Tibial artery (tissue), 4 donors: ENCODE results near the gene EFEMP2.

Experiments
- DNase-seq, 2 donors: peaks; one replicate each; pipeline ENCODE4 v3.0.0-alpha.2; 2019
- H3K27ac ChIP-seq, 2 donors: fragments of 200-600 bp; sonication (generic) in 1 of 2; 1 replicate in 1 of 2; 2 replicates in 1 of 2; pipeline ENCODE4 v1.5.1; 2018 to 2019; ENCODE audit warnings: mild to moderate bottlenecking in 1 of 2
- H3K27me3 ChIP-seq, 2 donors: fragments of 200-600 bp; sonication (generic) in 1 of 2; one replicate each; pipeline versions ENCODE4 v1.5.1 to v1.6.0; 2016 to 2019
- H3K36me3 ChIP-seq, 3 donors: fragments of 200-600 bp; sonication (generic) in 2 of 3; one replicate each; pipeline ENCODE4 v1.5.1; 2016 to 2019; ENCODE audit warnings: mild to moderate bottlenecking in 2 of 3
- H3K4me1 ChIP-seq, 4 donors: fragments of 200-600 bp; sonication (generic) in 2 of 4; 1 replicate in 3 of 4; 2 replicates in 1 of 4; pipeline ENCODE4 v1.5.1; 2016 to 2019
- H3K4me3 ChIP-seq, 2 donors: fragments of 200-600 bp; sonication (generic) in 1 of 2; 1 replicate in 1 of 2; 2 replicates in 1 of 2; pipeline ENCODE4 v1.5.1; 2018 to 2019; ENCODE audit warnings: mild to moderate bottlenecking in 2 of 2
- H3K9me3 ChIP-seq, 3 donors: fragments of 200-600 bp; sonication (generic) in 1 of 3; one replicate each; pipeline ENCODE4 v1.5.1; 2016 to 2019
- CTCF ChIP-seq, 2 experiments: fragments of 200-600 bp in 1 of 2; fragments of 450-650 bp in 1 of 2; IDR thresholded peaks; one replicate each; pipeline ENCODE4 v1.5.1; 2017 to 2019; ENCODE audit warnings: antibody characterized with exemption in 2 of 2, mild to moderate bottlenecking in 1 of 2, moderate library complexity in 1 of 2
- intact Hi-C: fragments of 100-400 bp; cut with DNase I; formaldehyde crosslinking; loops from one replicate; pipeline ENCODE4 v1.15.0; 2023; ENCODE audit warnings: low total_unique reads

EFEMP2 gene

GRCh38 chr11:65880844-65881421 is 8.3 kb upstream of the EFEMP2 start:
- H3K4me1 ChIP-seq = peaks cover 0 to 10% (median 4%) of the 10 kb centered on the region in 4 donors
- no peak overlapping the region for H3K4me3 ChIP-seq
- intact Hi-C loops = no loop called here
- DNase-seq = no peak
- TF ChIP-seq CTCF (IDR thresholded peaks at IDR 0.05) = no peak
- no peak overlapping the region for H3K27ac ChIP-seq
- H3K27me3 ChIP-seq = no peaks in the 10 kb centered on the region
- peaks cover 15 to 36% (median 23%) of the 10 kb centered on the region in 3 donors for H3K36me3 ChIP-seq
- no peaks in the 10 kb centered on the region for H3K9me3 ChIP-seq

- H3K27me3 ChIP-seq = no peaks in the 10 kb centered on the region
- intact Hi-C loops = no loop called here
- no peak overlapping the region for H3K27ac ChIP-seq
- H3K9me3 ChIP-seq = no peaks in the 10 kb centered on the region
- DNase-seq = no peak
- H3K36me3 ChIP-seq = peaks cover 15 to 29% (median 19%) of the 10 kb centered on the region in 3 donors
- TF ChIP-seq CTCF (IDR thresholded peaks at IDR 0.05) = no peak
- peaks cover 0 to 9% (median 3%) of the 10 kb centered on the region in 4 donors for H3K4me1 ChIP-seq
- H3K4me3 ChIP-seq = no peak overlapping the region
These were observed 7.4 kb upstream of the EFEMP2 start for GRCh38 chr11:65880027-65880426.

- intact Hi-C loops = no loop called here
- H3K27me3 ChIP-seq = no peaks in the 10 kb centered on the region
- H3K4me3 ChIP-seq = no peak within 1 kb of the TSS
- no peak for TF ChIP-seq CTCF (IDR thresholded peaks at IDR 0.05)
- H3K9me3 ChIP-seq = no peaks in the 10 kb centered on the region
- no peak within 1 kb of the TSS for H3K27ac ChIP-seq
- H3K36me3 ChIP-seq = peaks cover 15 to 25% (median 16%) of the 10 kb centered on the region in 3 donors
- DNase-seq = peak in 1 of 2 donors; percentile 64
- peaks cover 0 to 5% (median 1%) of the 10 kb centered on the region in 4 donors for H3K4me1 ChIP-seq
These were observed 7.0 kb upstream of the EFEMP2 start, which contains the start of gene CTSW for GRCh38 chr11:65879617-65880016. Gene CTSW (plus strand): TSS chr11:65879837. CDS start chr11:65879855, 18 bp downstream.

- Histone ChIP-seq H3K4me1 (peaks cover 0 to 34% (median 26%) of the 10 kb centered on the region in 4 donors), H3K4me3 (peak overlapping the region; percentile 66 to 76), H3K27me3 (no peaks in the 10 kb centered on the region), H3K9me3 (no peaks in the 10 kb centered on the region), H3K27ac (peak overlapping the region; percentile 96 to 98), H3K36me3 (peaks cover 0 to 19% (median 12%) of the 10 kb centered on the region in 3 donors)
- DNase-seq = peak; percentile 94 to 98
- peak in 1 of 2 experiments; percentile 6 for TF ChIP-seq CTCF (IDR thresholded peaks at IDR 0.05)
- intact Hi-C loops = no loop called here
These were observed 937 bp upstream of the EFEMP2 start for GRCh38 chr11:65873318-65874156.

- Histone ChIP-seq H3K4me3 (peak overlapping the region; percentile 66 to 76), H3K4me1 (peaks cover 0 to 34% (median 26%) of the 10 kb centered on the region in 4 donors), H3K27me3 (no peaks in the 10 kb centered on the region), H3K36me3 (peaks cover 0 to 35% (median 27%) of the 10 kb centered on the region in 3 donors), H3K27ac (peak overlapping the region; percentile 96 to 98), H3K9me3 (no peaks in the 10 kb centered on the region)
- TF ChIP-seq CTCF (IDR thresholded peaks at IDR 0.05) = no peak
- DNase-seq = peak in 1 of 2 donors; percentile 77
- intact Hi-C loops = no loop called here
These were observed 620 bp downstream of the EFEMP2 start for GRCh38 chr11:65871811-65872548.
